Esophagus squamous epithelium (tissue), 4 donors: ENCODE results near the gene TMEM106B.

Source experiments
- CTCF ChIP-seq, 6 experiments: fragments of 450-650 bp in 4 of 6; fragments of 200-600 bp in 2 of 6; sonication (generic) in 2 of 6; IDR thresholded peaks; one replicate each; pipeline ENCODE4 v1.5.1; 2016 to 2019; ENCODE audit warnings: antibody characterized with exemption in 6 of 6, mild to moderate bottlenecking in 4 of 6, moderate library complexity in 4 of 6
- POLR2A ChIP-seq, 4 donors: fragments of 450-650 bp; IDR thresholded peaks; one replicate each; pipeline ENCODE4 v1.6.1; 2017; ENCODE audit warnings: antibody characterized with exemption in 4 of 4, mild to moderate bottlenecking in 4 of 4, moderate library complexity in 3 of 4

GRCh38 chr7:12233175-12233574 is 22.1 kb downstream of the TMEM106B start:
- no peak for TF ChIP-seq CTCF (IDR thresholded peaks at IDR 0.05)
- no peak for TF ChIP-seq POLR2A (IDR thresholded peaks at IDR 0.05)
